Measurements from ENCODE around the gene THSD4.

THSD4 gene

DNA sequence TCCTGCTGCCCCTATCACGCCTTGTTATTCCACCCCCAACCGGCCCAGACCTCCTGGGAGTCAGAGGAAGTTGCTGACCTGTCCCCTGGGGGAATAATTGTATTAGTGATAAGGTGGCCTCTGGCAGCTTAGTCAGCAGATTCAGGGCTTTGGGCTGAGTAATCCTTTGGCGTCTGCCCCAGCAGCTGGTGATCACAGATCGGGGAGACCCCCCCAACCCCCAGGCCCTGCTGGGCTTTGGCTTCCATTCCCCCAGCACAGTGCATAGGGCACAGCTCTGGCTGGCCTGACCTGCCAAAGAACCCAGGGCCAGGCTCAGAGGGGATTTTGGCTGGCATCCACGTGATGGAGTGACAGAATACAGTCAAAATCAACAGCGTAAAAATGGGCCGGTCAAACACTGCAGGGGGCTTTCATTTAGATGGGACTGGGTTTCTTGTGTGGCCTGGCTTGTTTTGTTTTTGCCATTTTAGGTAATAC lies 691.2 kb downstream of the THSD4 start:
- Histone ChIP-seq H3K79me2 (ENCODE audit: low read length) (no peaks in the 10 kb centered on the region), H3K4me1 (ENCODE audit: low read length) (peaks cover 20% of the 10 kb centered on the region), H2AFZ (ENCODE audit: low read depth, low read length) (no peak overlapping the region), H3K36me3 (replicated peaks; ENCODE audit: low read depth, low read length) (no peaks in the 10 kb centered on the region), H3K4me2 (ENCODE audit: low read length) (no peak overlapping the region), H3K9ac (ENCODE audit: low read length) (no peak overlapping the region), H4K20me1 (ENCODE audit: insufficient read depth, low read length) (no peaks in the 10 kb centered on the region), H3K9me3 (ENCODE audit: insufficient read depth, low read length) (no peaks in the 10 kb centered on the region), H3K4me3 (ENCODE audit: low read length) (no peak overlapping the region), H3K27ac (ENCODE audit: low read length) (no peak overlapping the region), H3K27me3 (ENCODE audit: low read depth, low read length) (no peaks in the 10 kb centered on the region)
- no peak for TF ChIP-seq EZH2phosphoT487 (IDR thresholded peaks at IDR 0.05; ENCODE audit: low read depth)
- TF ChIP-seq, protein P1, sequence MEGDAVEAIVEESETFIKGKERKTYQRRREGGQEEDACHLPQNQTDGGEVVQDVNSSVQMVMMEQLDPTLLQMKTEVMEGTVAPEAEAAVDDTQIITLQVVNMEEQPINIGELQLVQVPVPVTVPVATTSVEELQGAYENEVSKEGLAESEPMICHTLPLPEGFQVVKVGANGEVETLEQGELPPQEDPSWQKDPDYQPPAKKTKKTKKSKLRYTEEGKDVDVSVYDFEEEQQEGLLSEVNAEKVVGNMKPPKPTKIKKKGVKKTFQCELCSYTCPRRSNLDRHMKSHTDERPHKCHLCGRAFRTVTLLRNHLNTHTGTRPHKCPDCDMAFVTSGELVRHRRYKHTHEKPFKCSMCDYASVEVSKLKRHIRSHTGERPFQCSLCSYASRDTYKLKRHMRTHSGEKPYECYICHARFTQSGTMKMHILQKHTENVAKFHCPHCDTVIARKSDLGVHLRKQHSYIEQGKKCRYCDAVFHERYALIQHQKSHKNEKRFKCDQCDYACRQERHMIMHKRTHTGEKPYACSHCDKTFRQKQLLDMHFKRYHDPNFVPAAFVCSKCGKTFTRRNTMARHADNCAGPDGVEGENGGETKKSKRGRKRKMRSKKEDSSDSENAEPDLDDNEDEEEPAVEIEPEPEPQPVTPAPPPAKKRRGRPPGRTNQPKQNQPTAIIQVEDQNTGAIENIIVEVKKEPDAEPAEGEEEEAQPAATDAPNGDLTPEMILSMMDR (IDR thresholded peaks at IDR 0.05; ENCODE audit: low read depth, low read length) = no peak

DNA sequence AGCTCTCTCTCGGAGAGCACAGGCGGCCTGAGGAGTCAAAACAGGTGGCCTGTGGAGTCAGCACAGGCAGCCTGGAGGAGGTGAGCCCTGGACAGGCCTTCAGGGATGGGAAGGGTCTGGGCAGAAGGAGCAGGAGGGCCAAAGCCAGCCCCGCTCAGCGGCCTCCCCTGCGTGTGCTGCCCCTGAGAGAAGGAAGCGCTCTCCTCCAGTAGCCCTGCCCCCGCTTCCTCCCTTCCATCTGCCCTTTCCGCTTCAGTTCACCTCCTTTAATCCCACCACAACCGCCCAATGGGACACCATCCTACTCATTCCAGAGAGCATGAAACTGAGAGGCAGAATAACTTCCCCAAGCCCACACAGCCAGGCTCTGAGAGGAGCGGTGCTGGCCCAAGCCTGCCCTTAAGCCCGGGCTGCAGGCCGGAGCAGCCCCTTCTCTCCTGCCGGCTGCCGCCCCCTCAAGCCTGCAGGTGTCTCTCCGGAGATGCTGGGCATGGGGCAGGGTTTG lies 691.9 kb downstream of the THSD4 start:
- no peak overlapping the region for H3K9ac ChIP-seq (ENCODE audit: low read length)
- TF ChIP-seq, protein P1 (IDR thresholded peaks at IDR 0.05; ENCODE audit: low read depth, low read length) = no peak

DNA sequence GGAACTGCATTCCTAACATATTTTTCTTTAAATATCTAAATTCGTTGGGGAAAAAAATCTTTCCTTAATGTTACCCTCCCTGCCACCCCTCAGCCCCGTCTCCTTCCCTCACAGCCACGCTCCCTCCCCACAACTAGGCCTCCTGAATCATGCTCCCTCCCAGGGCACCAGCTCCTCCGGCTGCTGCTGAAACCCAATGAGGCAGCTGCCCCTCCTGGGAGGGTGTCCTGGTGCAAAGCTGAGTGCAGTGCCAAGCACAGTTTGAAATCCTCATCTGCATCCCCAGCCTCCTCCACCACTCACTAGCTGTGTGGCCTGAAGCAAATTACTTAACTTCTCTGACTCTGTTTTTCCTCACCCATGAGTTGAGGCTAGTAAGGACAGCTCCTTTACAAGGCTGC lies 692.4 kb downstream of the THSD4 start:
- H3K79me2 ChIP-seq (ENCODE audit: low read length) = no peaks in the 10 kb centered on the region
- no peaks in the 10 kb centered on the region for H3K36me3 ChIP-seq (replicated peaks; ENCODE audit: low read depth, low read length)
- no peaks in the 10 kb centered on the region for H4K20me1 ChIP-seq (ENCODE audit: insufficient read depth, low read length)
- no peak overlapping the region for H3K4me2 ChIP-seq (ENCODE audit: low read length)
- H3K4me1 ChIP-seq (ENCODE audit: low read length) = peaks cover 16% of the 10 kb centered on the region
- H2AFZ ChIP-seq (ENCODE audit: low read depth, low read length) = no peak overlapping the region
- no peak overlapping the region for H3K27ac ChIP-seq (ENCODE audit: low read length)
- H3K27me3 ChIP-seq (ENCODE audit: low read depth, low read length) = no peaks in the 10 kb centered on the region
- no peak overlapping the region for H3K4me3 ChIP-seq (ENCODE audit: low read length)
- H3K9ac ChIP-seq (ENCODE audit: low read length) = no peak overlapping the region
- no peaks in the 10 kb centered on the region for H3K9me3 ChIP-seq (ENCODE audit: insufficient read depth, low read length)
- TF ChIP-seq, protein P1 (IDR thresholded peaks at IDR 0.05; ENCODE audit: low read depth, low read length) = no peak
- no peak for TF ChIP-seq EZH2phosphoT487 (IDR thresholded peaks at IDR 0.05; ENCODE audit: low read depth)

More for the DNA sequence above, 691.9 kb downstream of the THSD4 start:
- Histone ChIP-seq H3K9me3 (ENCODE audit: insufficient read depth, low read length) (no peaks in the 10 kb centered on the region), H4K20me1 (ENCODE audit: insufficient read depth, low read length) (no peaks in the 10 kb centered on the region), H3K36me3 (replicated peaks; ENCODE audit: low read depth, low read length) (no peaks in the 10 kb centered on the region), H3K79me2 (ENCODE audit: low read length) (no peaks in the 10 kb centered on the region), H3K4me2 (ENCODE audit: low read length) (no peak overlapping the region), H3K4me3 (ENCODE audit: low read length) (no peak overlapping the region), H2AFZ (ENCODE audit: low read depth, low read length) (no peak overlapping the region), H3K4me1 (ENCODE audit: low read length) (peaks cover 20% of the 10 kb centered on the region), H3K27me3 (ENCODE audit: low read depth, low read length) (no peaks in the 10 kb centered on the region), H3K27ac (ENCODE audit: low read length) (no peak overlapping the region)

DNA sequence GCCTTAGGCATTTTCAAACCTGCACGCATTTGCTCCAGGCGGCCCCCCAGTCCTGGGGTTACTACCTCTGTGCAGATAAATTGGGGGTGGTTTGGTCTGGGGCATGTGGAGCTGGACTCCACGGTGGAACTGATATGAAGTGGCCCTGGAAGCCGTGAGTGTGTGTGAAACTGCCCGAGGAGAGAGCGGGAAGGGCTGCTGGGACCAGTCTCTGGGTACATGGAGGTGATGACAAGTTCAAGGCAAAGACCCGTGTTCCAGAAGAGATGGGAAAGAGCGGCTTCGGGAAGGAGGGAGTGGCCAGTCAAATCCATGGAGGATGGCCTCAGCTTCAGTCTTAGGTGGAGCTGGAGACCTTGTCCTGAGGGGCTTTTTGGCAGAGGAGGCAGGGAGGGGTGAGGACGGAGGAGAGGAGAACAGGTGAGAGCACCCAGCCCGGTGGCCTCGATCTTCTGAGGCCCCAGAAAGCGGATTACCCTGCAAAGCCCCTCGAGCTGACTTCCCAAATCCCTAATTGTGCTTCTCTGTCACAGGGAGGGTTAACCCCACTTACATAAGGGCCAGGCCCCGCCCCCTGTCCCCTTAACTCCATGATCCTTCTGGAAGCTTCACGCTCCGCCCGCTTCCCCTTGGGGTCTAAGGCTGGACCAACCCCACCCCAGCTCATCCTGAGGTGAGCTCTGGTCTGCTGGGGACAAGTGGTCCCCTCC lies 693.2 kb downstream of the THSD4 start:
- Histone ChIP-seq H3K4me2 (ENCODE audit: low read length) (no peak overlapping the region), H3K79me2 (ENCODE audit: low read length) (no peaks in the 10 kb centered on the region), H2AFZ (ENCODE audit: low read depth, low read length) (no peak overlapping the region), H3K9me3 (ENCODE audit: insufficient read depth, low read length) (no peaks in the 10 kb centered on the region), H3K27me3 (ENCODE audit: low read depth, low read length) (no peaks in the 10 kb centered on the region), H3K27ac (ENCODE audit: low read length) (no peak overlapping the region), H3K36me3 (replicated peaks; ENCODE audit: low read depth, low read length) (no peaks in the 10 kb centered on the region), H4K20me1 (ENCODE audit: insufficient read depth, low read length) (no peaks in the 10 kb centered on the region), H3K9ac (ENCODE audit: low read length) (no peak overlapping the region), H3K4me3 (ENCODE audit: low read length) (no peak overlapping the region), H3K4me1 (ENCODE audit: low read length) (peaks cover 11% of the 10 kb centered on the region)
- TF ChIP-seq, protein P1 (IDR thresholded peaks at IDR 0.05; ENCODE audit: low read depth, low read length) = no peak
- TF ChIP-seq EZH2phosphoT487 (IDR thresholded peaks at IDR 0.05; ENCODE audit: low read depth) = no peak

All from OCI-LY3 (cell line).